SW 1271 (cell line): ENCODE results near the gene COX8C.
"Not testable (repeated sequence)": the region's sequence is repeated elsewhere in the genome, so short reads cannot be mapped to it uniquely, and the experiment has no call there.

Source experiments
- DNase-seq, 2 experiments: peaks; one replicate each; lab custom pipeline; 2025; lab: John Stamatoyannopoulos, UW

The COX8C gene

GRCh38 chr14:93369713-93370266, 22.8 kb downstream of the COX8C start:
- no peak for DNase-seq

GRCh38 chr14:93375673-93376156, 28.7 kb downstream of the COX8C start:
- DNase-seq, result no peak

DNA sequence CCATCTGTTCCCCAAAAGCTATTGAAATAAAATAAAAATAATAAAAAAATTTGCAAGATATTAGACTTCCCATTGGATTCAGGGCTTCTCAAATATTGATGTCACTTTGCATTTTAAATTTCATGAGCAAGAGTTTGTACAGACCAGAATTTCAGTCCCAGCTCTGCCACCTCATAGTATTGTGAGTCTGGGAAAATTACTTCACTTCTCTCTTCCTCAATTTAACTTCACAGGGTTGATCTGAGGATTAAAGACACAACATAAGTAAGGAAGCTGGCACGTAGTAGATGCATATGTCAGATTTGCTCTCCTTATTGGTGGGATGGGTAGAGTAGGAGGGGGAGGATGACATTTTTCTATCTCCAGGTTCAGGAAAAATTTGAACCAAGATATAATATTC, 32.8 kb downstream of the COX8C start:
- no peak for DNase-seq

DNA sequence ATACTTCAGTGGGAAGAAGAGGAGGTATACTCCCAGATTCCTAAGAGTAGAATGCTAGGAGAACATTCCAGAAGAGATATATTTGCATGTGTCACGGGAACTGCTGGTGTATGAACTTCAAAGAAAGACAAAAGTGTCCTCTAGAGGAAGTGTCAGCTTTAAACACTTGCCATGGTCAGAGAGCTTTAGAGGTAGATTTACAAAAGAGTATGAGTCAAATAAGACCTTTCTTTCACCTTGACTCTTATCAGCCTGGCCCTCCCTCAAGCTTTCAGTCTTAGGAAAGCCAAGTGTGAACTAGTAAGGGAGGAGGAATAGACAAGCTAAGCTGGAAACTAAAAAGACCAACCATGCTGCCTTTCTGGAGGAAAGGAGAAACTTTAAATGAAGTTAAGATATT, 34.7 kb downstream of the COX8C start:
- no peak for DNase-seq

DNA sequence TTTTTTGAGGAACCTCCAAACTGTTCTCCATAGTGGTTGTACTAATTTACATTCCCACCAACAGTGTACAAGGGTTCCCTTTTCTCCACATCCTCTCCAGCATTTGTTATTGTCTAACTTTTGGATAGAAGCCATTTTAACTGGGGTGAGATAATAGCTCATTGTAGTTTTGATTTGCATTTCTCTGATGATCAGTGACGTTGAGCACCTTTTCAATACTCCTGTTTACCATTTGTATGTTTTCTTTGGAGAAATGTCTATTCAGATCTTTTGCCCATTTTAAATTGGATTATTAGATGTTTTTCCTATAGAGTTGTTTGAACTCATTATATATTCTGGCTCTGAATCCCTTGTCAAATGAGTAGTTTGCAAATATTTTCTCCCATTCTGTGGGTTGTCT, 37.3 kb downstream of the COX8C start:
- not testable (repeated sequence) for DNase-seq

DNA sequence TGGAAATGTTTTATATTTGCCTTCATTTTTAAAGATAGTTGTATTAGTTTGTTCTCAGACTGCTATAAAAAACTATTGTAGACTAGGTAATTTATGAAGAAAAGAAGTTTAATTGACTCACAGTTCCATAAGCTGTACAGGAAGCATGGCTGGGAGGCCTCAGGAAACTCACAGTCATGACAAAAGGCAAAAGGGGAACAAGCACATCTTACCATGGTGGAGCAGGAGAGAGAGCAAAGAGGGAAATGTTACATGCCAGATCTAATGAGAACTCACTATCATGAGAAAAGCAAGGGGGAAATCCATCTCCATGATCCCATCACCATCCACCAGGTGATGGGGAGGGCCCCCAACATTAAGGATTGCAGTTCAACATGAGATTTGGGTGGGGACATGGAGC, 48.2 kb downstream of the COX8C start:
- no peak for DNase-seq

DNA sequence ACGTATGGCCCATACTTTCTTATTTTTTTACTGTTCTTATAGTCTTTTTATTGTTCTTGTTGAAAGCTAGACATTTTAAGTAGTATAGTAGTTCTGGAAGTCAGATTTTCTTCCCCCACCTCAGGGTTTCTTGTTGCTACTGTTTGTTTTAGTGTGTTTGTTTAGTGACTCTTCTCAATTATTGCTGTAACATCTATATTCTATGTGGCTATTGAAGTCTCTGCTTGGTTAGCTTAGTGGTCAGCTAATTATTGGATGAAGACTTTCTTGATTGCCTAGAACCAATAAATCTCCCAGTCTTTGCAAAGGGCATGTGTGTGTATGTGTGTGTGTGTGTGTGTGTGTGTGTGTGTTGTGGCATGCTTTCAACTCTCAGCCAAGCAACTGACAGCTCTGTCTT, 49.5 kb downstream of the COX8C start:
- DNase-seq, result no peak
